22Rv1 (cell line): ENCODE data around the gene ZNF354C.

Experiments
- ZFX ChIP-seq: fragments of 450-650 bp; IDR thresholded peaks from 2 replicates; pipeline ENCODE4 v1.6.1; 2017; ENCODE audit warnings: antibody characterized with exemption, borderline replicate concordance
- TF ChIP-seq, protein P1 (sequence below): fragments of 450-650 bp; IDR thresholded peaks from 2 replicates; pipeline ENCODE4 v1.5.1; 2017; ENCODE audit warnings: mild to moderate bottlenecking

DNA sequence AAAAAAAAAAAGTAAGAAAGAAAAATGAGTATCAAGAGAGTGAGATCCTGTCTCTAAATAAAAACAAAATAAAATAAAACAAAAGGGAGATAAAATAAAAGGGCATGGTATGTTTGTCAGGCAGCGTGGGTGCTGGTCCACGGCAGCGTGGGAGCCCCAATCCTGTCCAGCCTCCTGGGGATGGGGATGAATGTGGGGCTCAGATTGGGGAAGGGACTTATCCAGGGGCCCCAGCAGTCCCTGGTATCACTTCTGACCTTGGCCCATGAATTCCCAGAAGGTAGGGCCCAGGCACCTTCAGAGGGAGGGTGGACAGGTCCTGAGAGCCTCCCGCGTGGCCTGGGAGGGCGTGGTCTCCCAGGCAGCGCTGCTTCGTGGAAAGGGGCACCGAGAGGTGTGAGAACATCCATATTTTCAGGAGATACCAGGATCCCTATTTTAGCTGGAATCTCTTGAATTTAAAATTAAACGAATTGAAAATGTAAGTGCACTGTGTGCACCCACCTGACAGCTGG is 71.2 kb downstream of the ZNF354C start:
- TF ChIP-seq, protein P1, sequence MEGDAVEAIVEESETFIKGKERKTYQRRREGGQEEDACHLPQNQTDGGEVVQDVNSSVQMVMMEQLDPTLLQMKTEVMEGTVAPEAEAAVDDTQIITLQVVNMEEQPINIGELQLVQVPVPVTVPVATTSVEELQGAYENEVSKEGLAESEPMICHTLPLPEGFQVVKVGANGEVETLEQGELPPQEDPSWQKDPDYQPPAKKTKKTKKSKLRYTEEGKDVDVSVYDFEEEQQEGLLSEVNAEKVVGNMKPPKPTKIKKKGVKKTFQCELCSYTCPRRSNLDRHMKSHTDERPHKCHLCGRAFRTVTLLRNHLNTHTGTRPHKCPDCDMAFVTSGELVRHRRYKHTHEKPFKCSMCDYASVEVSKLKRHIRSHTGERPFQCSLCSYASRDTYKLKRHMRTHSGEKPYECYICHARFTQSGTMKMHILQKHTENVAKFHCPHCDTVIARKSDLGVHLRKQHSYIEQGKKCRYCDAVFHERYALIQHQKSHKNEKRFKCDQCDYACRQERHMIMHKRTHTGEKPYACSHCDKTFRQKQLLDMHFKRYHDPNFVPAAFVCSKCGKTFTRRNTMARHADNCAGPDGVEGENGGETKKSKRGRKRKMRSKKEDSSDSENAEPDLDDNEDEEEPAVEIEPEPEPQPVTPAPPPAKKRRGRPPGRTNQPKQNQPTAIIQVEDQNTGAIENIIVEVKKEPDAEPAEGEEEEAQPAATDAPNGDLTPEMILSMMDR, result no peak
- no peak for TF ChIP-seq ZFX
